ENCODE data around the gene NAPG.
"Not testable (repeated sequence)": the region's sequence is repeated elsewhere in the genome, so short reads cannot be mapped to it uniquely, and the experiment has no call there.

GRCh38 chr18:10593366-10594022 is 67.7 kb downstream of the NAPG start:
- not testable (repeated sequence) for TF ChIP-seq CTCF (IDR thresholded peaks at IDR 0.05; ENCODE audit: borderline replicate concordance, extremely low read depth, low read length, poor library complexity, severe bottlenecking); EZH2 (IDR thresholded peaks at IDR 0.05; ENCODE audit: borderline replicate concordance, low read depth, low read length, severe bottlenecking)

Data from DND-41 (cell line).